Measurements from ENCODE around the gene NFXL1.

The NFXL1 gene

GRCh38 chr4:47830265-47831025 lies 83.9 kb downstream of the NFXL1 start:
- no peak for DNase-seq

GRCh38 chr4:47829438-47829837 lies 84.9 kb downstream of the NFXL1 start:
- no peak for DNase-seq

DNA sequence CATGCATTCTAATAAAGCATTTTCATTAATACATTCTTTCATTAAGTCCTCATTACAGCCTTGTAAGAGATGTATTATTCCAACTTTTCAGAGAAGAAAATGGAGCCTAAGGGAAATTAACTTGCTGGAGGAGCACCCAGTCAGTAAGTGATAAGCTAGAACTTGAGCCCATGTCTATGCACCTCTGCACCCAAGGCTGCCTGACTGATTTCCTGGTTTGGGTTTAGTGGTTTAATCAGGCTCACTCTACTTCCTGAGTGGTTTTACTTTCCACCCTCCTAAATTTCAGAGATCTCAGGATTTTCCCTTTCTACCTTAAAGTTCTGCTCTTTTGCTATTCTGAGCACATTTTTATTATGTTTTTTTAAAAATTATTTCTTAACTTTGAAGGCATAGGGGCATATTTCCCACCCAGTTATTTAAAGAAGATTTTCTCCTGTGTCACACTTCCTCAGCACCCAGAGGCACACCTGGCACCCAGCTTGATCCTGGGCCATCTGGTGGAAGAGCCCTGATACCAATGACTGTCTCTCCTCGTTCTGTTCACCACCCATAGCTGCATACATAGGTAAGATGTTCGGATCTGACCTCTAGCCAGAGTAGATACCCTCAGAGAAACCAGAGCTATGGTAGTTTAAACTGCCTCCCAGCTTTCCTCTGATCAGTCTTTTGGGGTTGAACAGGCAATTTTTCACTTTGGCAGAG lies 86.9 kb downstream of the NFXL1 start:
- DNase-seq = no peak

- DNase-seq = no peak
Measured at GRCh38 chr4:47824840-47825239, 89.5 kb downstream of the NFXL1 start.

- DNase-seq = no peak
Measured at GRCh38 chr4:47819178-47819577, 95.2 kb downstream of the NFXL1 start.

GRCh38 chr4:47817275-47817674 lies 97.1 kb downstream of the NFXL1 start:
- no peak for DNase-seq

DNA sequence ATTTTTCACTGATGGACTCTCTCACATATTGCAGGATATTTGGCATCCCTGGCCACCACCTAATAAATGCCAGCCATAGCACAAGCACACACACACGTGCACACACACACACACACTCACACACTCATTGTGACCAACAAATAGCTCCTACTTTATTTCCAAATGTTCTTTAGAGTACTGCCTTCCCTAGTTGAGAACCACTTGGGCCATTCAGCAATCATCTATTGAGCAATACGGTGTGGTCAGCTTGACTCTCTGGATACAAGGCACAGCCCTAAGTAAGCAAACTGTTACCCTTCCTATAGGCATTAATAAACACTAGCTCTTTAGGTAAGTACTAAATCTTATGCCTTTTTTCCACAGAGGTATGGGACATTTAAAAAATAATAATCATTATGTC lies 97.6 kb downstream of the NFXL1 start:
- no peak for DNase-seq

- DNase-seq = no peak
Measured at GRCh38 chr4:47814618-47815295, 99.6 kb downstream of the NFXL1 start.

GRCh38 chr4:47809654-47810203 lies 104.7 kb downstream of the NFXL1 start:
- no peak for DNase-seq

DNA sequence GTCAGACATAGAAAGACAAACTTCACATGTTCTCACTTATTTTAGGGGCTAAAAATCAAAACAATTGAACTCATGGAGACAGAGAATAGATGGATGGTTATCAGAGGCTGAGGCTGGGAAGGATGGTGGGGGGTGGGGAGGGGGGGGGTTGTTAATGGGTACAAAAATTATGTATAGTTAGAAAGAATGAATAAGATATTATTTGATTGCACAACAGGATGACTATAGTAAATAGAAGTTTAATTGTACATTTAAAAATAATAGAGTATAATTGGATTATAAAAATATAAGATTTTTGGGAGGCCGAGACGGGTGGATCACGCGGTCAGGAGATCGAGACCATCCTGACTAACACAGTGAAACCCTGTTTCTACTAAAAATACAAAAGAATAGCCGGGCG lies 109.8 kb downstream of the NFXL1 start:
- DNase-seq = no peak

DNA sequence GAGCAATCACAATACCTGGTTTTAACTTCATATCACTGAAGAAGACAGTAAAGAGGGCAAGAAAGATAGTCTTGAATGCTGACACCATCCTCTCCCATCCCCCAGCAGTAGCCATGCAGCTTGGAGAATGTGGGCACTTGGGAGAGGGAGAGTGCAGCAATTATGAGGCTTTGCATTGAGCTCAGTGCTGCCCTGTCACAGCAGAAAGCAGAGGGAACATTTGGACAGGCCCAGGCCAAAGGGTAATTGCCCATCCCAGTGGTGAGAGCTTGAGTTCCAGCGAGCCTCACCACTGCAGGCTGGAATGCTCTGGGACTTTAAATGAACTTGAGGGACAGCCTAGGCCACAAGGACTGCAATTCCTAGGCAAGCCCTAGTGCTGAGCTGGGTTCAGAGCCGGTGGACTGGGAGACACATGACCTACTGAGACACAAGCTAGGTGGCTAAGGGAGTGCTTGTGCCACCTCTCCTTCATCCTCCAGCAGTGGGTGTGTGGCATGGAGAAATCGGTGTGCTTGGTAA lies 112.8 kb downstream of the NFXL1 start:
- no peak for DNase-seq

- no peak for DNase-seq
Measured at GRCh38 chr4:47798165-47798564, 116.2 kb downstream of the NFXL1 start.

All from NCI-H446 treated with DMSO at 0.1 percent for 48 hours (cell line).